GM19438 (cell line): ENCODE data around the gene PSME1.

Experiments used
- ATAC-seq: cut with Tn5 transposase; IDR thresholded peaks from one replicate; pipeline ENCODE4 v1.9.1; 2021; ENCODE audit warnings: low read depth; ENCODE audit not compliant: unreplicated experiment

Gene PSME1

DNA sequence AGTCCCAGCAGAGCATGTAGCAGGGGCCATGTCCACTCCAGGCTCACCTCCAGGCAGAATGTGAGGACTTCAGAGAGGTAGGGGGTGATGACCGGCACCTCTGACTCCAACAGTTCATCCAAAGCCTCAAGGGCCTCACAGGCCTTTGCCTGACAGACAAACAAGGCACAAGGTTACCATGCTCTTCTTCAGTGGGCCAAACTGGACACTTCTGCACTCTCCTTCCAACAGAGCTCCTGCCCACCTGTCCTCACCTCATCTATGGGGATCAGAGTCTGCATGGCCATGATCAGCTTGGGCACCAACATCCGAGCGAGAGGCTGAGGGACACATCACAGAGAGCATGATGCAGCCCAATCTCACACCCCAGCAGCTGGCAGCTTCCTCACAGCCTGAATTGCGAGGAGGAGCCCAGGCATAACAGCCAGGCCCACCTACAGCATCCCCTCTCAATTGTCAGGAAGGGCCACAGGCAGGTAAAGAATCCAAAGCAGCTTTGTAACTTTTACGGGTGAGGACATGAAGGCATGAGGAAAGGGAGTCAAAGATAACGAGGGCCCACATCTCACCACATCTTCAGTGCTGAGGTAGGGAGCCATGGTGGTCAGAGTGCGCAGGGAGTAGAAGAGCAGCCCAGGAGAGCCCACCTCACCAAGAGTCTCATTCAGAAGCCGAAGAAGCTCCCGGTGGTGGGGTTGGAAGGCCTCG, 51.0 kb downstream of the PSME1 start:
- ATAC-seq: no peak

DNA sequence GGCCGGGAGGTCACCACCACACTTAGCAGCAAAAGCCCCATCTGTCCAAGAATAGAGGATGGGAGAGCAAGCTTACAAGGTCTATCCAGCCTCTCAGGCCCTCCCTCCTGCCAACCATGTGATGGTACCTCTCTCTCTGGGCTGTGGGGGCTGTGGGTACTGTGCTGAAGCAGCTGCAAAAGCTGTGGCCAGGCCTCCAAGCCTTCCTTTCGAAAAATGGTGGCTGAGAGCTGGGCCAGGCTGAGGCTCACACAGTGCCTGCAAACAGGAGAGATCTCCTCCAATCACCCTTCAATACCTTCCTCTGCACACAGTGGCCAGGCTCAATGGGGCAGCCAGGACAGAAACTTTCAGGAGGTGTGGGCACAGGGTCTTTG, 51.5 kb downstream of the PSME1 start:
- ATAC-seq: no peak
